ENCODE measurements around the gene SBF2.
A peak's percentile ranks its signal among the peaks of the same experiment; 100 is the strongest.

Gene SBF2

DNA sequence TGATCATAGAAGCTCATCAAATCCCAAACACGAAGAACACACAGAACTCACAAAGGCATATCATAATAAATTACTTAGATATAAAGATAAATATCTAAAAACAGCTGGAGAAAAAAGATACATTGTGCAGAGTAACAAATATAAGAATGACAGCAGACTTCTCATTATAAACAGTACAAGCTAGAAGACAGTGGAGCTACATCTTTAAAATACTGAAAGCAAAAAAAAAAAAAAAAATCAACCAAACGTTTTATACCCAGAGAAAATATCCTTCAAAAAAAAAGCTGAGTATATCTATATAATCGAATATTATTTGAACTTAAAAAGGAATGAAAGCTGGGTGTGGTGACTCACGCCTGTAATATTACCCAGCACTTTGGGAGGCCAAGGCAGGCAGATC, 90.0 kb downstream of the SBF2 start:
- DNase-seq (ENCODE audit: low spot score), result no peak
- TF ChIP-seq CTCF (IDR thresholded peaks at IDR 0.05; ENCODE audit: borderline replicate concordance, control extremely low read depth, extremely low read depth, insufficient read depth, missing control alignments), result no peak
- in situ Hi-C loops (cut with MboI; ENCODE audit: low sequenced_read_pairs, unreplicated experiment), result loop anchor here (10.0 kb wide), 1 partner anchor 111 kb away; no protein-coding TSS in a partner anchor

GRCh38 chr11:10201343-10201742, 92.7 kb downstream of the SBF2 start:
- in situ Hi-C loops (cut with MboI; ENCODE audit: low sequenced_read_pairs, unreplicated experiment), result loop anchor here (10.0 kb wide), 1 partner anchor 113 kb away; no protein-coding TSS in a partner anchor
- no peak for TF ChIP-seq CTCF (IDR thresholded peaks at IDR 0.05; ENCODE audit: borderline replicate concordance, control extremely low read depth, extremely low read depth, insufficient read depth, missing control alignments)
- no peak for DNase-seq (ENCODE audit: low spot score)

GRCh38 chr11:10197091-10197490, 96.9 kb downstream of the SBF2 start:
- no peak for TF ChIP-seq CTCF (IDR thresholded peaks at IDR 0.05; ENCODE audit: borderline replicate concordance, control extremely low read depth, extremely low read depth, insufficient read depth, missing control alignments)
- in situ Hi-C loops (cut with MboI; ENCODE audit: low sequenced_read_pairs, unreplicated experiment), result no loop called here
- no peak for DNase-seq (ENCODE audit: low spot score)

DNA sequence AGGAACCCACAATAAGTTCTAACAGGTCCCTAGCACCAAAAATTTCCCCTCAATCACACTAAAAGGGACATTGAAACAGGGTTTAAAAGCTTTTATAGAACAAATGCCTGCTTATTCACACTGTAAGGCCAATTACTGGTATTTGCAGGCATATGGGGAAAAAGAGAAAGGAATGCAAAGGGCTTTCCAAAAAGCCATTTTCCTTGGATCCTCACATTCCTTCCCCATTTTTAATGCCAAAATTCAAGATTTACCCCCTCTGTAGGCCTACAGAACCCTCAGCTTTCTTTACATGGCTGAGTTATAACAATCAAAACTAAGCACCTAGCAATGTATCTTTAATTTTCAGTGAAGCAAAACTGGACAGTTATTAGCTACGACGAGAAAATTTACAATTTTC, 102.0 kb downstream of the SBF2 start:
- TF ChIP-seq CTCF (IDR thresholded peaks at IDR 0.05; ENCODE audit: borderline replicate concordance, control extremely low read depth, extremely low read depth, insufficient read depth, missing control alignments), result no peak
- no peak for DNase-seq (ENCODE audit: low spot score)
- in situ Hi-C loops (cut with MboI; ENCODE audit: low sequenced_read_pairs, unreplicated experiment), result no loop called here

GRCh38 chr11:10181811-10182210, 112.2 kb downstream of the SBF2 start:
- in situ Hi-C loops (cut with MboI; ENCODE audit: low sequenced_read_pairs, unreplicated experiment), result no loop called here
- peak; percentile 27 for DNase-seq (ENCODE audit: low spot score)
- TF ChIP-seq CTCF (IDR thresholded peaks at IDR 0.05; ENCODE audit: borderline replicate concordance, control extremely low read depth, extremely low read depth, insufficient read depth, missing control alignments), result no peak

GRCh38 chr11:10164621-10165020, 129.4 kb downstream of the SBF2 start:
- in situ Hi-C loops (cut with MboI; ENCODE audit: low sequenced_read_pairs, unreplicated experiment), result no loop called here
- TF ChIP-seq CTCF (IDR thresholded peaks at IDR 0.05; ENCODE audit: borderline replicate concordance, control extremely low read depth, extremely low read depth, insufficient read depth, missing control alignments), result no peak
- no peak for DNase-seq (ENCODE audit: low spot score)

GRCh38 chr11:10162222-10162621, 131.8 kb downstream of the SBF2 start:
- DNase-seq (ENCODE audit: low spot score), result no peak
- in situ Hi-C loops (cut with MboI; ENCODE audit: low sequenced_read_pairs, unreplicated experiment), result no loop called here
- no peak for TF ChIP-seq CTCF (IDR thresholded peaks at IDR 0.05; ENCODE audit: borderline replicate concordance, control extremely low read depth, extremely low read depth, insufficient read depth, missing control alignments)
